ENCODE data around the gene TFCP2. TPM values are rescaled to one million over a fixed set of nuclear protein-coding genes. Genes with fewer than 3 reads are reported as not detected.

TFCP2 gene
- total RNA-seq, 1 donor from 2014 or later = 40.7 TPM

GRCh38 chr12:51209259-51209658 is 36.3 kb upstream of the TFCP2 start:
- no peak for TF ChIP-seq CTCF (conservative IDR thresholded peaks at IDR 0.05)

GRCh38 chr12:51208016-51208660 is 35.2 kb upstream of the TFCP2 start:
- Mint-ChIP-seq H3K27me3 (no peaks in the 10 kb centered on the region), H3K4me1 (ENCODE audit: unreplicated experiment) (no peaks in the 10 kb centered on the region), H3K4me3 (no peak overlapping the region), H3K27ac (no peak overlapping the region), H3K36me3 (no peaks in the 10 kb centered on the region), H3K9me3 (no peaks in the 10 kb centered on the region)
- TF ChIP-seq CTCF (conservative IDR thresholded peaks at IDR 0.05) = no peak
- no peak for DNase-seq (ENCODE audit: extremely low spot score, unreplicated experiment)

More at GRCh38 chr12:51209259-51209658, 36.3 kb upstream of the TFCP2 start:
- Mint-ChIP-seq H3K4me3 (no peak overlapping the region), H3K27ac (no peak overlapping the region), H3K27me3 (no peaks in the 10 kb centered on the region), H3K4me1 (ENCODE audit: unreplicated experiment) (no peaks in the 10 kb centered on the region), H3K9me3 (no peaks in the 10 kb centered on the region), H3K36me3 (peaks cover 2% of the 10 kb centered on the region)
- no peak for DNase-seq (ENCODE audit: extremely low spot score, unreplicated experiment)

- no peak overlapping the region for H3K4me3 Mint-ChIP-seq
- H3K27me3 Mint-ChIP-seq = no peaks in the 10 kb centered on the region
- no peaks in the 10 kb centered on the region for H3K36me3 Mint-ChIP-seq
- DNase-seq (ENCODE audit: extremely low spot score, unreplicated experiment) = no peak
- TF ChIP-seq CTCF (conservative IDR thresholded peaks at IDR 0.05) = no peak
- no peak overlapping the region for H3K27ac Mint-ChIP-seq
- H3K4me1 Mint-ChIP-seq (ENCODE audit: unreplicated experiment) = no peaks in the 10 kb centered on the region
- no peaks in the 10 kb centered on the region for H3K9me3 Mint-ChIP-seq
Observed at GRCh38 chr12:51205350-51205749, 32.4 kb upstream of the TFCP2 start.

GRCh38 chr12:51202718-51203117 is 29.8 kb upstream of the TFCP2 start:
- Mint-ChIP-seq H3K4me1 (ENCODE audit: unreplicated experiment) (no peaks in the 10 kb centered on the region), H3K36me3 (no peaks in the 10 kb centered on the region), H3K4me3 (no peak overlapping the region), H3K27ac (no peak overlapping the region), H3K27me3 (no peaks in the 10 kb centered on the region), H3K9me3 (no peaks in the 10 kb centered on the region)
- no peak for TF ChIP-seq CTCF (conservative IDR thresholded peaks at IDR 0.05)
- no peak for DNase-seq (ENCODE audit: extremely low spot score, unreplicated experiment)

GRCh38 chr12:51200806-51201205 is 27.9 kb upstream of the TFCP2 start:
- DNase-seq (ENCODE audit: extremely low spot score, unreplicated experiment) = no peak
- Mint-ChIP-seq H3K36me3 (no peaks in the 10 kb centered on the region), H3K4me1 (ENCODE audit: unreplicated experiment) (no peaks in the 10 kb centered on the region), H3K9me3 (no peaks in the 10 kb centered on the region), H3K27me3 (no peaks in the 10 kb centered on the region), H3K4me3 (no peak overlapping the region), H3K27ac (no peak overlapping the region)
- TF ChIP-seq CTCF (conservative IDR thresholded peaks at IDR 0.05) = no peak
